HG03439 (cell line): Measurements from ENCODE around the gene TMEM119.
"Not testable (repeated sequence)": the region's sequence is repeated elsewhere in the genome, so short reads cannot be mapped to it uniquely, and the experiment has no call there.

ENCODE experiments used
- ATAC-seq: cut with Tn5 transposase; IDR thresholded peaks from one replicate; pipeline ENCODE4 v1.9.1; 2021; ENCODE audit warnings: mild to moderate bottlenecking, moderate library complexity; ENCODE audit not compliant: unreplicated experiment

Gene TMEM119

GRCh38 chr12:108604208-108604941 is 6.5 kb upstream of the TMEM119 start:
- no peak for ATAC-seq

- no peak for ATAC-seq
These were observed 5.9 kb upstream of the TMEM119 start for GRCh38 chr12:108603743-108604142.

DNA sequence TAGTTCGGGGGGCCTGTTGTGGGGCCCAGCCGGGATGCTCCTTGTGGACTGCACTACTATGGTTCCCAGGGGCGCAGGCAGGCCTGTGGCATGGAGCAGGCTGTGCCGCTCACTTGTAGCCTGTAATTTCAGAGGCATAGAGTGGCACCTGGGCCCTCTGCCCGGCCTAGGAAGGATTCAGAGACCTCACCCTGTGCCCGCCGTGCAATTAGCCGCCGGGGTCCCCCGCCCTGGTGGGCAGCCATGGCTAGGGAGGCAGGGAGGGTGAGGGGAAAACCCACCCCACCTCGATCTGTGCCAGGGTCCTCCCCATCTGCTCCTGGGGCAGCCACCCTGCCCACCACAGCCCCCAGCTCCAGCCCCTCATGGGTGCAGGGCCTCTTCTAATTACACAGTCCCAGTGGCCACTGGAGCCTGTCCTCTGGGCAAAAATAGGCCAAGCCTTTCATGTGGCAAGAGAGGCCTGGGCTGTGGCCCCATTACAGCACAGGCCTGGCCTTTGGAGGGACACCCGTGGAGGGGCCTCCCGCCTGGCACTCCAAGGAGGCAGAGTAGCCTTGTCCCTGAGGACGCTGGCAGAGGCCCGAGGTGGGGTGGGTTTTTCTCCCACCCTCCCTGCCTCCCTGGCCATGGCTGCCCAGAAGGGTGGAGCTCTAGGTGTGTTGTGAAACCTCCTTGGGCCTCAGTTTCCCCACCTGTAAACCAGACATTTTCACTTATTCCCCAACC is 5.3 kb upstream of the TMEM119 start:
- no peak for ATAC-seq

- ATAC-seq: no peak
These were observed 4.4 kb upstream of the TMEM119 start for GRCh38 chr12:108602209-108602705.

- no peak for ATAC-seq
These were observed 2.8 kb upstream of the TMEM119 start for GRCh38 chr12:108600702-108601007.

GRCh38 chr12:108599948-108600701 is 2.2 kb upstream of the TMEM119 start:
- ATAC-seq: no peak

- no peak for ATAC-seq
These were observed 1.7 kb upstream of the TMEM119 start for GRCh38 chr12:108599541-108599940.

GRCh38 chr12:108598553-108599250 is 818 bp upstream of the TMEM119 start:
- ATAC-seq: no peak

GRCh38 chr12:108596854-108597558 is 878 bp downstream of the TMEM119 start:
- no peak for ATAC-seq

DNA sequence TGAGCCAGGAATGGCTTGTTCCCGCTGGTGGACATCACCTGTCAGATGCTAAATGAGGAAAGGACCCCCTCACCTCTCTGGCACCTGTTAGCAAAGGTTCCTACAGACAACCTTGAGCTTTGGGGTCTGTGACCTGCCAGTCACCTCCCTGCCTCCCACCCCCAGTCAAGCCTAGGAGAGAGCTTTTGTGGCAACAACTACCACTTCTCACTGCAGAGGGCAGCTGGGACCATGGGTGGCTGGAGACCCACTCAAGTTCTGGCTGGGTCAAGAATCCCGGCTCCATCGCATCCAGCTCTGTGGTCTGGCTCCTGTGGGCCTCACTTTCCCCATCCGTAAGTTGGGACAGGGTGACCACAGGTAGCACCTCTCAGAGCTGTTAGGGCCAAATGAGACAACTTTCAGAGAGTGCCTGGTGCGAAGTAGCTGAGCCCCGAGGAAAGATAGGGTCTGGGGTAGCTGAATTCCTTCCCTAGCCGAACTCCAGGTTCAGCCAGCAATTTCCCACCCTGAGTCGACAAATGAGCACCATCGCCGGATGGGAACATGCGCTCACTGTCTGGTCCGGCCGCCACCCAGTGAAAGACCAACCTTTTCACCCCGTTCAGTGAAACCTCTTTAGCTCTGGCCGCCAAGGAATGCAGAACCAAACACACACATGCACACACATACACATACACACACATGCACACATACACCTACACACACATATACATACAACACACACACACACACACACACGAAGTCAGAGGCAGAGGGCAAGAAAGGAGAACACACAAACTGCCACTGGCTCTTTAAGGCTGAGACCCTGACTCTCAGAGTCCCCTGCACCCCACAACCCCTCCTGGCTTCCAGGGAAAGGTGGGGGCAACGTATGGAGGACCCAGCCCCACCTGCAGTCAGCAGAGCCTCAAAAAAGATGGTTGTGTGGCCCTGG is 1.9 kb downstream of the TMEM119 start:
- no peak for ATAC-seq

GRCh38 chr12:108594960-108595710 is 2.7 kb downstream of the TMEM119 start:
- ATAC-seq: no peak

DNA sequence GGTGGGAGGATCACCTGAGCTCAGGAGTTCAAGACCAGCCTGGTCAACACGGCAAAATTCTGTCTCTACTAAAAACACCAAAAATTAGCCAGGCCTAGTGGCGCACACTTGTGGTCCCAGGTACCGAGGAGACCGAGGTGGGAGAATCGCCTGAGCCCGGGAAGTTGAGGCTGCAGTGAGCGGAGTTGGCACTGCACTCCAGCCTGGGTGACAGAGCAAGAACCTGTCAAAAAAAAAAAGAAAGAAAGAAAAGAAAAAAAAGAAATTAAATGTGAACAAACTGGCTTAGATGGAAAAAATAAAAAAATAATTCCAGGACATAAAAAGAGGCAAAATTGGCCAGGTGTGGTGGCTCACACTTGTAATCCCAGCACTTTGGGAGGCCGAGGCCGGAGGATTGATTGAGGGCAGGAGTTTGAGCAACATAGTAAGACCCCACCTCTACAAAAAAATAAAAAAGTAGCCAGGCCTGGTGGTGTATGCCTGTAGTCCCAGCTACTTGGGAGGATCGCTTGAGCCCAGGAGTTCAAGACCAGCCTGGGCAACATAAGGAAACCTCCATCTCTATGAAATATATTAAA is 3.5 kb downstream of the TMEM119 start:
- ATAC-seq: no peak

DNA sequence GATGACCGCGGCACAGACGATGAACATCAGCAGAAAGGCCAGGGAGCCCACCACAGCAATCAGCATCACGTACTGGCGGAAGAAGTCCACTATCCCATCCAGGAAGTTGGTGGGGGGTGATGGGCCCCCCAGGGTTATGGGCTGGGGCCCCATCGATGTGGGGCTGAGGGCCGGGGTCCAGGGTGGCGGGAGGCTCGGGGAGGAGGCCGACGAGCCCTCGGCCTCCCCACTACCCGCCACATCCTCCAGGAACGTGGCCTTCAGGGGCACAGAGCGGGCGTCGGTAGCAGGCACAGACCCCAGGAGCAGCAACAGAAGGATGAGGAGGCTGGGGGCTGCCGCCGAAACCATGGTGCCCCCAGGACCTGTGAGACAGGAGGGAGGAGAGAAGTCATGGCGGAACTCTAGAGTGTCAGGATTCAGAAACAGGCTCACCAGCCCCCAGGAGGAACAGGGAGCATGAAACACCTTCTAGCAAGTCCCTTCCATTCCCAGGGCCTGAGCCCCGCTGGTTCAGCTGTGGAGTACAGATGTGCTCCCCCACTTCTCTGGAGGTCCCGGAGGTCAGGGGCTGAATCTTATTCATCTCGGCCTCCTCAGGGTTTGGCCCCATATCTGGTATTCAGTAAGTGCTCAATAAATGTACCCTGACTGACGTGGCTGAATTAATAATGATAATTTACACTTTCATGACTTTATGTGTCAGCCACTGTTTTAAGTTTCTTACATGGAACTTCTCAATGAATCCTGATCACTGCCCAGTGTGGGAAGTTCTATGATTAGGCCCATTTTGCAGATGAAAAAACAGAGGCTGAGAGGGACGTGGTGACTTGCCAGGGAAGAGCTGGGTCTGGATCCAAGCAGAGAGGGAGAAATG is 5.6 kb downstream of the TMEM119 start:
- ATAC-seq: no peak

DNA sequence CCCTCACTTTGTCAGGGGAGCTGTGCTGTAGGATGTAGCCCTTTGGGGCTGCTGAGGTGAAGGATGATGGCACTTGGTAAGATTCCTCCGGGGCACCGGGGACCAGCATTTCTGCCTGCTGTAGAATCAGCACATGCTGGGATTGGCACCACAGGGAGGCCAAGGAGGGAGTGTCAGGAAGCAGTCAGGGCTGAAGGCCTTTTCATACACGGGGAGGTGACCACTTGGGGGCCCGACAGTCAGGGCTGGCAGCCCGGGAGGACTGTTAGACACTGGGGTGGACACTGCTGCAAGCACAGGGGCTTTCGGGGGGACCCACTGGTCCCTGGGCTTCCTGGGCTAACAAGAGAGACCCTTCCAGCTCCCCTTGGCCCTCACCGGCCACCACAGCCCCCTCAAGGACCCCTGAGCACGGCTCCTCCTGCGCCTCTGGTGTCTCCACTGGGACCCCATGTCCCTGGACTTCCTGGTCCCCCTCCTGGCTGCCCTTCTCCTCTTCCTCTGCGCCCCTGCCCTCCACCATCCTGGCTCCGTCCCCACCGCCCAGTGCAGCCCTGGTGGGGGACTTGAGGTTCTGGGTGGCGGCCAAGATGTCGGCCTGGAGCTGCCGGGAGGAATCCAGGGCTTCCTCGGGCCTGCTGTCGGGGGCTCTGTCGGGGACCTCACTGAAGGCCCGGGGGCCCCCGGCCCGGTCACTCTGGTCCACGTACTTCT is 6.5 kb downstream of the TMEM119 start:
- no peak for ATAC-seq

- ATAC-seq: not testable (repeated sequence)
These were observed 7.4 kb downstream of the TMEM119 start for GRCh38 chr12:108590463-108590862.

- no peak for ATAC-seq
These were observed 8.0 kb downstream of the TMEM119 start for GRCh38 chr12:108589840-108590229.
